HepG2 (cell line): Measurements from ENCODE around the gene SOWAHA. TPM values are rescaled to one million over a fixed set of nuclear protein-coding genes. Genes with fewer than 3 reads are reported as not detected.

Experiments used
- ARID3A ChIP-seq: IDR thresholded peaks from 2 replicates; pipeline ENCODE4 v1.6.1; 2012; ENCODE audit warnings: low read depth, low read length, improper control_type of control experiment
- CHD4 ChIP-seq: fragments of 200-600 bp; sonication (generic); IDR thresholded peaks from 2 replicates; pipeline ENCODE4 v1.7.0; 2017; ENCODE audit warnings: mild to moderate bottlenecking, low read length, borderline replicate concordance
- FOXP1 ChIP-seq, 2 experiments: fragments of 450-650 bp in 1 of 2; IDR thresholded peaks; 2 replicates each; pipeline ENCODE4 v1.6.1; 2017 to 2018; ENCODE audit warnings: antibody characterized with exemption in 1 of 2
- HOXA3 ChIP-seq: sonication (generic); formaldehyde crosslinking; IDR thresholded peaks from 2 replicates; pipeline ENCODE4 v1.5.0; 2020; ENCODE audit warnings: missing genetic modification reagents
- KDM5A ChIP-seq: fragments of 200-600 bp; sonication (generic); IDR thresholded peaks from 2 replicates; pipeline ENCODE4 v1.7.0; 2018; ENCODE audit warnings: antibody characterized with exemption, mild to moderate bottlenecking, low read length, borderline replicate concordance
- PPARG ChIP-seq: conservative IDR thresholded peaks from 2 replicates; pipeline ENCODE4 v1.6.1; 2016; ENCODE audit warnings: missing biosample characterization, missing genetic modification reagents
- REXO4 ChIP-seq: sonication (generic); formaldehyde crosslinking; IDR thresholded peaks from 2 replicates; pipeline ENCODE4 v1.8.0; 2022; ENCODE audit warnings: missing genetic modification reagents, mild to moderate bottlenecking, borderline replicate concordance
- SIX4 ChIP-seq: sonication (generic); formaldehyde crosslinking; IDR thresholded peaks from 2 replicates; pipeline ENCODE4 v1.4.0; 2020; ENCODE audit warnings: missing genetic modification reagents
- TBL1XR1 ChIP-seq: fragments of 150-350 bp; IDR thresholded peaks from 2 replicates; pipeline ENCODE4 v1.6.1; 2014; ENCODE audit warnings: borderline replicate concordance, low read length; ENCODE audit not compliant: partially characterized antibody
- ZNF205 ChIP-seq: IDR thresholded peaks from 2 replicates; pipeline ENCODE4 v1.6.1; 2018; ENCODE audit warnings: missing biosample characterization, missing genetic modification reagents
- ZNF441 ChIP-seq: sonication (generic); formaldehyde crosslinking; IDR thresholded peaks from 2 replicates; pipeline ENCODE4 v1.7.0; 2021; ENCODE audit warnings: missing genetic modification reagents, borderline replicate concordance
- ZNF567 ChIP-seq: sonication (generic); formaldehyde crosslinking; IDR thresholded peaks from 2 replicates; pipeline ENCODE4 v1.8.1; 2023; ENCODE audit warnings: mild to moderate bottlenecking, missing genetic modification reagents, borderline replicate concordance
- ZNF784 ChIP-seq: sonication (generic); formaldehyde crosslinking; IDR thresholded peaks from 2 replicates; pipeline ENCODE4 v1.5.1; 2020; ENCODE audit warnings: missing genetic modification reagents, mild to moderate bottlenecking, borderline replicate concordance
- ZNF891 ChIP-seq: sonication (generic); formaldehyde crosslinking; IDR thresholded peaks from 2 replicates; pipeline ENCODE4 v1.5.0; 2020; ENCODE audit warnings: mild to moderate bottlenecking, missing genetic modification reagents
- ZSCAN25 ChIP-seq: sonication (generic); formaldehyde crosslinking; IDR thresholded peaks from 2 replicates; pipeline ENCODE4 v1.8.0; 2022; ENCODE audit warnings: mild to moderate bottlenecking, missing genetic modification reagents
- polyA plus RNA-seq, 8 experiments: library from polyadenylated mRNA; depleted of rRNA in 3 of 8; stranded (reverse) in 7 of 8; unstranded in 1 of 8; fragments of >200 nt; fragmentation: Illumina TruSeq in 4 of 8; extraction: Trizol in 4 of 8; gene quantifications; 2 replicates each; pipeline versions ENCODE4 v1.2.1 to v1.2.3, GENCODE V29; 2011 to 2016; ENCODE audit warnings: low read depth in 4 of 8, missing spikeins in 1 of 8, mixed read lengths in 1 of 8; ENCODE audit not compliant: insufficient read depth in 1 of 8
- total RNA-seq, 5 experiments: library from RNA; depleted of rRNA; stranded (reverse); fragments of >200 nt; fragmentation: Illumina TruSeq; extraction: Trizol; gene quantifications; 2 replicates each; pipeline ENCODE4 v1.2.3, GENCODE V29; 2016; ENCODE audit warnings: low read depth in 1 of 5
- TF ChIP-seq, protein P1 (sequence below): sonication (generic); formaldehyde crosslinking; IDR thresholded peaks from 2 replicates; pipeline ENCODE4 v1.4.0; 2020; ENCODE audit warnings: mild to moderate bottlenecking, missing genetic modification reagents
- TF ChIP-seq, protein P2 (sequence below): sonication (generic); formaldehyde crosslinking; IDR thresholded peaks from 2 replicates; pipeline ENCODE4 v1.4.0; 2020; ENCODE audit warnings: missing genetic modification reagents

SOWAHA gene
- total and polyA plus RNA-seq, 2 of the 13 experiments (the other 11 are each of a cell fraction or from before 2014, with no cell fraction given) = 0.95 to 1.9 TPM

DNA sequence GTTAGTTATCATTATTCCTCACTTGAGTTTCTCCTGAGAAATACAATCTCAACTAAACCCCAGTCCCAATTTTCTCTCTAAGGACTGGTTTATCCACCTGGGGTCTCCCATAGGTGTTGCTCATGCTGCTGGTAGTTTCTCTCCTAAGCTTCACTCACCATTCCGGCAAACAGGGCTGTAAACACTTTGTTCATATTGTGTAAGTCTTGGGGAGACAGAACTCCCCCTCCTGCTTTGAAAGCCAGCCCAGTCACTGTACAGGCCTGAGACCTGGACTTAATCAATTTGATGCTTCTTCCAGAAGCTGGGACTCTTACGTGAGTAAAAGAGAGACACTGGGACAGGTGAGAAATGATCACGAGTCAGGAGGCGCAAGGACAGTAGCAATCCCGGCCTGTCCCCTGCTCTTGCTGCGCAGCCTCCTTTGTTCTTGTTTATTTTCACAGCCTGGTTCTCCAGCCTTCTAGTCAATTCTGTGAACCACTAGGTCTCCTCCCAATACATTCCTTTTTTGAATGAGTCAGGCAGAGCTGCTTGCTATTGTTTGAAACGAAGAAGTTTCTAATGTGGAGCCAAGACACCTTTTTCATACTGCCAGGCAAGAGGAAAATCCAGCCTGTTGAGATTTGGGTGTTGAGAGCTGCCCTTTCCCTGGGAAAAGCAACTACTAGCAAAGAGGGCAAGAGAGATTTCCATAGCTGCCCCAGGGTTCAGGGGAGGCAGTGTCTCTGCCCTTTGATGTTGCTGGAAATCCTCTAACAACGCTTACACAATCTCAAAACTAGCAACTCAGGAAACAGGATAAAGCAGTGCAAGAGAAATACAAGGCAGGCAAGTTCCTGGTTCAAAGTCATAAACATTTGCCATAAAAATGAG is 26.6 kb downstream of the SOWAHA start (continued):
- TF ChIP-seq HOXA3 (CRISPR knock-in tag) (no peak; the same call in 1 of the 2 replicates), FOXP1 (IDR thresholded peaks at IDR 0.05) (no peak), FOXP1 (CRISPR knock-in tag; IDR thresholded peaks at IDR 0.05) (peak; percentile 53), ZNF441 (CRISPR knock-in tag) (peak; percentile 43; the same call in 1 of the 2 replicates), ZNF891 (no peak), ZSCAN25 (CRISPR knock-in tag) (no peak), ZNF205 (peak; percentile 69; the same call in 1 of the 2 replicates), CHD4 (no peak), SIX4 (no peak), ZNF784 (0 out of 2 replicates have a peak, but pooled peaks have one; percentile 18), ZNF567 (CRISPR knock-in tag) (peak; percentile 51; the same call in 1 of the 2 replicates), ARID3A (peak; percentile 44; the same call in 1 of the 2 replicates), TBL1XR1 (no peak), PPARG (CRISPR knock-in tag) (peak; percentile 62), REXO4 (CRISPR knock-in tag) (no peak), KDM5A (no peak)
- TF ChIP-seq, protein P1, sequence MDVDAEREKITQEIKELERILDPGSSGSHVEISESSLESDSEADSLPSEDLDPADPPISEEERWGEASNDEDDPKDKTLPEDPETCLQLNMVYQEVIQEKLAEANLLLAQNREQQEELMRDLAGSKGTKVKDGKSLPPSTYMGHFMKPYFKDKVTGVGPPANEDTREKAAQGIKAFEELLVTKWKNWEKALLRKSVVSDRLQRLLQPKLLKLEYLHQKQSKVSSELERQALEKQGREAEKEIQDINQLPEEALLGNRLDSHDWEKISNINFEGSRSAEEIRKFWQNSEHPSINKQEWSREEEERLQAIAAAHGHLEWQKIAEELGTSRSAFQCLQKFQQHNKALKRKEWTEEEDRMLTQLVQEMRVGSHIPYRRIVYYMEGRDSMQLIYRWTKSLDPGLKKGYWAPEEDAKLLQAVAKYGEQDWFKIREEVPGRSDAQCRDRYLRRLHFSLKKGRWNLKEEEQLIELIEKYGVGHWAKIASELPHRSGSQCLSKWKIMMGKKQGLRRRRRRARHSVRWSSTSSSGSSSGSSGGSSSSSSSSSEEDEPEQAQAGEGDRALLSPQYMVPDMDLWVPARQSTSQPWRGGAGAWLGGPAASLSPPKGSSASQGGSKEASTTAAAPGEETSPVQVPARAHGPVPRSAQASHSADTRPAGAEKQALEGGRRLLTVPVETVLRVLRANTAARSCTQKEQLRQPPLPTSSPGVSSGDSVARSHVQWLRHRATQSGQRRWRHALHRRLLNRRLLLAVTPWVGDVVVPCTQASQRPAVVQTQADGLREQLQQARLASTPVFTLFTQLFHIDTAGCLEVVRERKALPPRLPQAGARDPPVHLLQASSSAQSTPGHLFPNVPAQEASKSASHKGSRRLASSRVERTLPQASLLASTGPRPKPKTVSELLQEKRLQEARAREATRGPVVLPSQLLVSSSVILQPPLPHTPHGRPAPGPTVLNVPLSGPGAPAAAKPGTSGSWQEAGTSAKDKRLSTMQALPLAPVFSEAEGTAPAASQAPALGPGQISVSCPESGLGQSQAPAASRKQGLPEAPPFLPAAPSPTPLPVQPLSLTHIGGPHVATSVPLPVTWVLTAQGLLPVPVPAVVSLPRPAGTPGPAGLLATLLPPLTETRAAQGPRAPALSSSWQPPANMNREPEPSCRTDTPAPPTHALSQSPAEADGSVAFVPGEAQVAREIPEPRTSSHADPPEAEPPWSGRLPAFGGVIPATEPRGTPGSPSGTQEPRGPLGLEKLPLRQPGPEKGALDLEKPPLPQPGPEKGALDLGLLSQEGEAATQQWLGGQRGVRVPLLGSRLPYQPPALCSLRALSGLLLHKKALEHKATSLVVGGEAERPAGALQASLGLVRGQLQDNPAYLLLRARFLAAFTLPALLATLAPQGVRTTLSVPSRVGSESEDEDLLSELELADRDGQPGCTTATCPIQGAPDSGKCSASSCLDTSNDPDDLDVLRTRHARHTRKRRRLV (CRISPR knock-in tag) = no peak
- TF ChIP-seq, protein P2, sequence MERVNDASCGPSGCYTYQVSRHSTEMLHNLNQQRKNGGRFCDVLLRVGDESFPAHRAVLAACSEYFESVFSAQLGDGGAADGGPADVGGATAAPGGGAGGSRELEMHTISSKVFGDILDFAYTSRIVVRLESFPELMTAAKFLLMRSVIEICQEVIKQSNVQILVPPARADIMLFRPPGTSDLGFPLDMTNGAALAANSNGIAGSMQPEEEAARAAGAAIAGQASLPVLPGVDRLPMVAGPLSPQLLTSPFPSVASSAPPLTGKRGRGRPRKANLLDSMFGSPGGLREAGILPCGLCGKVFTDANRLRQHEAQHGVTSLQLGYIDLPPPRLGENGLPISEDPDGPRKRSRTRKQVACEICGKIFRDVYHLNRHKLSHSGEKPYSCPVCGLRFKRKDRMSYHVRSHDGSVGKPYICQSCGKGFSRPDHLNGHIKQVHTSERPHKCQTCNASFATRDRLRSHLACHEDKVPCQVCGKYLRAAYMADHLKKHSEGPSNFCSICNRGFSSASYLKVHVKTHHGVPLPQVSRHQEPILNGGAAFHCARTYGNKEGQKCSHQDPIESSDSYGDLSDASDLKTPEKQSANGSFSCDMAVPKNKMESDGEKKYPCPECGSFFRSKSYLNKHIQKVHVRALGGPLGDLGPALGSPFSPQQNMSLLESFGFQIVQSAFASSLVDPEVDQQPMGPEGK = peak; percentile 57
